Measurements from ENCODE around the gene SLC25A18.

SLC25A18 gene

DNA sequence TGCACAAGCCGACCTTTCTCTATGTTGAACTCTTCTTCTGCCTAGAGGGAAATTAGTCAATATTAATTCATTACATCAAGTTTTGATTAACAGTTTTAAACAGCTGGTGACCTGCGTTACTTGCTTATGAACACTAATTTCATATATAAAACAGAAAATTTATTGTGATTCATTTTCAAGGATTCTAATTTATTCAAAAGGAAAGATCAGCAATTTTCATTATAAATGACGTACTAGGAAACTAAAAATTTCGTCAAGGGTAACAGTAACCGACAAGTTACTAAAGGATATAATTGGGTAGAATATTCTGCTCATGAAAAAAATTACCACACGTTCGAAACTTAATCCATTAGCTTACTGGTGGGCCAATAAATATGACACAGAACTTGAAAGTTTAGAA is 50.0 kb downstream of the SLC25A18 start:
- Histone ChIP-seq H3K4me3 (ENCODE audit: low read length) (no peak overlapping the region), H3K9ac (ENCODE audit: low read length) (no peak overlapping the region), H3K9me3 (replicated peaks; ENCODE audit: insufficient read depth, low read length) (no peaks in the 10 kb centered on the region), H3K27ac (ENCODE audit: low read length) (no peak overlapping the region), H3K79me2 (ENCODE audit: low read length) (peaks cover 19% of the 10 kb centered on the region; the same call in 1 of the 2 replicates), H3K27me3 (replicated peaks; ENCODE audit: insufficient read depth, low read length) (no peaks in the 10 kb centered on the region), H3K4me1 (ENCODE audit: low read length) (no peaks in the 10 kb centered on the region), H3F3A (ENCODE audit: insufficient read depth, low read length) (no peaks in the 10 kb centered on the region), H2AFZ (ENCODE audit: low read length) (no peak overlapping the region), H3K4me2 (ENCODE audit: low read depth, low read length) (no peak overlapping the region), H4K20me1 (ENCODE audit: insufficient read depth, low read length) (no peaks in the 10 kb centered on the region), H3K36me3 (replicated peaks; ENCODE audit: insufficient read depth, low read length) (peaks cover 14% of the 10 kb centered on the region; the same call in 1 of the 2 replicates), H3K9me2 (replicated peaks; ENCODE audit: insufficient read depth, low read length) (no peaks in the 10 kb centered on the region)
- no peak for DNase-seq
- TF ChIP-seq EZH2phosphoT487 (IDR thresholded peaks at IDR 0.05; ENCODE audit: low read length) (no peak), CTCF (IDR thresholded peaks at IDR 0.05; ENCODE audit: low read length) (no peak), EZH2 (optimal IDR thresholded peaks at IDR 0.05; ENCODE audit: low read depth, low read length) (no peak)

DNA sequence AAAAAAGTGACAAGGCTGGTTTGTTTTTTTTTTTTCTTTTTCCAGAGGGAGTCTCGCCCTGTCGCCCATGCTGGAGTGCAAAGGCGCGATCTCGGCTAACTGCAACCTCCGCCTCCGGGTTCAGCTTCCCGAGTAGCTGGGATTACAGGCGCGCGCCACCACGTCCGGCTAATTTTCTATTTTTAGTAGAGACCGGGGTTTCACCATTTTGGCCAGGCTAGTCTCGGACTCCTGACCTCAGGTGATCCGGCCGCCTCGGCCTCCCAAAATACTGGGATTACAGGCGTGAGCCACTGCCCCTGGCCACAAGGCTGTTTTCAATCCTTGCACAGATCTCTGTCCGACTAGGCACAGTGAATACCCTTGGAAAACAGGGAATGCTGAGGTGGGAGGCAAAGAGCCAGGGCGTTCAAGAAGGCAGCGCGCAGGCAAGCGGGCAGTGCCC is 64.7 kb downstream of the SLC25A18 start:
- Histone ChIP-seq H4K20me1 (ENCODE audit: insufficient read depth, low read length) (no peaks in the 10 kb centered on the region), H3K4me2 (ENCODE audit: low read depth, low read length) (peak overlapping the region; percentile 38), H3K79me2 (ENCODE audit: low read length) (peaks cover 61% of the 10 kb centered on the region), H3K4me3 (ENCODE audit: low read length) (peak overlapping the region; percentile 98), H3K9ac (ENCODE audit: low read length) (peak overlapping the region; percentile 94), H3F3A (ENCODE audit: insufficient read depth, low read length) (peaks cover 5% of the 10 kb centered on the region; the same call in 1 of the 2 replicates), H3K9me3 (replicated peaks; ENCODE audit: insufficient read depth, low read length) (no peaks in the 10 kb centered on the region), H3K9me2 (replicated peaks; ENCODE audit: insufficient read depth, low read length) (no peaks in the 10 kb centered on the region), H3K36me3 (replicated peaks; ENCODE audit: insufficient read depth, low read length) (no peaks in the 10 kb centered on the region), H3K4me1 (ENCODE audit: low read length) (no peaks in the 10 kb centered on the region), H2AFZ (ENCODE audit: low read length) (peak overlapping the region; percentile 73), H3K27ac (ENCODE audit: low read length) (peak overlapping the region; percentile 76), H3K27me3 (replicated peaks; ENCODE audit: insufficient read depth, low read length) (no peaks in the 10 kb centered on the region)
- no peak for DNase-seq
- no peak for TF ChIP-seq EZH2phosphoT487 (IDR thresholded peaks at IDR 0.05; ENCODE audit: low read length)
- TF ChIP-seq EZH2 (optimal IDR thresholded peaks at IDR 0.05; ENCODE audit: low read depth, low read length): no peak
- TF ChIP-seq CTCF (IDR thresholded peaks at IDR 0.05; ENCODE audit: low read length): no peak

DNA sequence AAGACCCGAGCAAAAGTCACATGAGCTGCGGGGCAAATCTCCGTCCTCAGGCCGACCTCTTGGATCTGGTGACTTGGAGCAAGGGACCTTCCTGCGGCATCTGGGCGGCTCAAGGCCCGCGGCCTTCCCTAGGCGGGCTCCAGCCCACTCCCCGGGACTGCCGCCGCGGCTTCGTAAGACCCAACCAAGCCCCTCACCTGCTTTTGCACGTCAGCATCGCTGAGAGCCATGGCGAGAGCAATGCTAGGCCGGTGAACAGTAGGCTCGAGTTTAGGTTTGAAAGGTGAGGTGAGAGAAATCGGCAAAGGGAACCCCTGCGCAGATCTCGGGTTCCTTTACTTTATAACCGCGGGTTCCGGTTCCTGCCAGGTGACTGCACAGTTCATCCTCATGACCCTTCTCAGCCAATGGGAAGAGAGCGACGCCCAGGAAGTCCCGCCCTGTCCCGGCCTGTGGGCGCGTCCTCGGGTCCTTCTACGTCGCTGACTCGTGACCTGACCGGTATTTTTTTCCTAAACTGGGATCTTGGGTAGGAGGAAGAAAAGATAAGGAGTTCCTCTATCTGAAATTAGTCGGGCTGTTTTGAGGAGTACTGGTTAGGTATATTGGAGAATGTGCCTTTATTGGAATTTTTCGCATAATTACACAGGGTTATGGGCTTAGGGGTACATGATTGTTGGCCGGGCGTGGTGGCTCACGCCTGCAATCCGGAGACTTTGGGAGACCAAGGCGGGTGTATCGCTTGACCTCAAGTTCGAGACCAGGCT is 65.3 kb downstream of the SLC25A18 start, which contains the start of gene ATP6V1E1:
Gene ATP6V1E1, minus strand, starts transcription at position 344 of the 767 bp plus-strand sequence. Its CDS starts 114 bp downstream, at position 230.
- H3K4me2 ChIP-seq (ENCODE audit: low read depth, low read length): peak within 1 kb of the TSS; percentile 90
- no peaks in the 10 kb centered on the region for H3K9me2 ChIP-seq (replicated peaks; ENCODE audit: insufficient read depth, low read length)
- no peaks in the 10 kb centered on the region for H4K20me1 ChIP-seq (ENCODE audit: insufficient read depth, low read length)
- TF ChIP-seq EZH2 (optimal IDR thresholded peaks at IDR 0.05; ENCODE audit: low read depth, low read length) (no peak), CTCF (IDR thresholded peaks at IDR 0.05; ENCODE audit: low read length) (no peak), EZH2phosphoT487 (IDR thresholded peaks at IDR 0.05; ENCODE audit: low read length) (no peak)
- peaks cover 5% of the 10 kb centered on the region; the same call in 1 of the 2 replicates for H3F3A ChIP-seq (ENCODE audit: insufficient read depth, low read length)
- DNase-seq: peak; percentile 96
- peak within 1 kb of the TSS; percentile 76 for H3K27ac ChIP-seq (ENCODE audit: low read length)
- H3K79me2 ChIP-seq (ENCODE audit: low read length): peaks cover 55% of the 10 kb centered on the region
- peak within 1 kb of the TSS; percentile 98 for H3K4me3 ChIP-seq (ENCODE audit: low read length)
- H3K9ac ChIP-seq (ENCODE audit: low read length): peak within 1 kb of the TSS; percentile 94
- H3K27me3 ChIP-seq (replicated peaks; ENCODE audit: insufficient read depth, low read length): no peaks in the 10 kb centered on the region
- no peaks in the 10 kb centered on the region for H3K4me1 ChIP-seq (ENCODE audit: low read length)
- H3K36me3 ChIP-seq (replicated peaks; ENCODE audit: insufficient read depth, low read length): no peaks in the 10 kb centered on the region
- no peaks in the 10 kb centered on the region for H3K9me3 ChIP-seq (replicated peaks; ENCODE audit: insufficient read depth, low read length)
- H2AFZ ChIP-seq (ENCODE audit: low read length): peak within 1 kb of the TSS; percentile 73

All from MM.1S (cell line).